BJ (cell line): ENCODE data around the gene AMOTL2. TPM values are rescaled to one million over a fixed set of nuclear protein-coding genes. Genes with fewer than 3 reads are reported as not detected.

Experiments
- CTCF ChIA-PET: fragments of 350-600 bp; formaldehyde crosslinking; extraction: SDS; loops from one replicate; lab custom pipeline; 2021; ENCODE audit warnings: antibody characterized with exemption, inconsistent platforms; lab: Yijun Ruan, JAX
- POLR2A ChIA-PET: fragments of 300-600 bp; sonication (Branson Sonifier 250); formaldehyde crosslinking; extraction: SDS; loops from one replicate; lab custom pipeline; 2021; ENCODE audit warnings: antibody characterized with exemption; lab: Charles Lee
- DNase-seq: peaks from one replicate; pipeline ENCODE4 v3.0.0-alpha.2; 2011; ENCODE audit warnings: low read depth
- H3K27me3 ChIP-seq: 2 replicates; pipeline ENCODE4 v1.6.0; 2011; ENCODE audit warnings: low read length; ENCODE audit not compliant: control insufficient read depth, insufficient read depth
- H3K36me3 ChIP-seq: 2 replicates; pipeline ENCODE4 v1.5.1; 2011; ENCODE audit warnings: low read length; ENCODE audit not compliant: control insufficient read depth, insufficient read depth
- H3K4me3 ChIP-seq: 2 replicates; pipeline ENCODE4 v1.5.1; 2011; ENCODE audit warnings: low read depth, mild to moderate bottlenecking, control low read depth, low read length
- CTCF ChIP-seq: IDR thresholded peaks from 2 replicates; pipeline ENCODE4 v1.5.1; 2011; ENCODE audit warnings: low read depth, mild to moderate bottlenecking, control low read depth, inconsistent platforms, low read length, moderate library complexity; ENCODE audit not compliant: insufficient read depth
- polyA plus RNA-seq: library from polyadenylated mRNA; depleted of rRNA; stranded (reverse); fragments of >200 nt; gene quantifications from 2 replicates; pipeline ENCODE4 v1.2.3, GENCODE V29; 2011

Gene AMOTL2
- polyA plus RNA-seq, 1 experiment = 199 TPM

DNA sequence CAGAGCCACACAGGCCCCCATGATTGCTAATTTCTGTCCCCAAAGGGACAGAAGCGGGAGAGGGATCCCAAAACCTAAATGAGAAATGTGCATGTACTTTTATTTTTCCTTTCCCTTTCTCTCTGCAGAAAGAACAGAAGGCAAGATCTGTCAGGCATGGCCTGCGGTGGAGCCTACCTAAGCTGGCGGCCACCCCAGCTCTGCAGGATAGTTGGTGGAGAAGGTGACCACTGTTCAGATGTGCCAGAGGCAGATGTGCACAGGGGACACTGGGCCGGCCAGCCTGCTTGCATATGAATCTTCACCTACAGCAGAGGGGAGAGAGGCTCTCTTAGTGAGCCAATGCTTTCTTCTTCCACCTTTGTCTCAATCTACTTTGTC lies 2.1 kb upstream of the AMOTL2 start:
- DNase-seq = no peak
- Histone ChIP-seq H3K36me3 (peaks cover 7% of the 10 kb centered on the region), H3K4me3 (no peak overlapping the region), H3K27me3 (no peaks in the 10 kb centered on the region)
- TF ChIP-seq CTCF = no peak
- CTCF ChIA-PET = interaction anchor here (0.6 to 11.6 kb wide), 4 partner anchors 9 to 66 kb away, joined by 3 to 84 read pairs (median 11); no protein-coding TSS in a partner anchor
- POLR2A ChIA-PET = interaction anchor here (0.5 kb wide), 1 partner anchor 74 kb away, joined by 6 read pairs; no protein-coding TSS in a partner anchor

- ChIA-PET POLR2A (no interaction called here), CTCF (interaction anchor here (0.6 to 11.6 kb wide), 7 partner anchors 10 to 114 kb away, joined by 3 to 84 read pairs (median 5); no protein-coding TSS in a partner anchor)
- DNase-seq = no peak
- Histone ChIP-seq H3K4me3 (no peak overlapping the region), H3K27me3 (no peaks in the 10 kb centered on the region), H3K36me3 (peaks cover 13% of the 10 kb centered on the region)
- TF ChIP-seq CTCF = no peak
Measured at GRCh38 chr3:134375582-134376384, 1.5 kb upstream of the AMOTL2 start.

DNA sequence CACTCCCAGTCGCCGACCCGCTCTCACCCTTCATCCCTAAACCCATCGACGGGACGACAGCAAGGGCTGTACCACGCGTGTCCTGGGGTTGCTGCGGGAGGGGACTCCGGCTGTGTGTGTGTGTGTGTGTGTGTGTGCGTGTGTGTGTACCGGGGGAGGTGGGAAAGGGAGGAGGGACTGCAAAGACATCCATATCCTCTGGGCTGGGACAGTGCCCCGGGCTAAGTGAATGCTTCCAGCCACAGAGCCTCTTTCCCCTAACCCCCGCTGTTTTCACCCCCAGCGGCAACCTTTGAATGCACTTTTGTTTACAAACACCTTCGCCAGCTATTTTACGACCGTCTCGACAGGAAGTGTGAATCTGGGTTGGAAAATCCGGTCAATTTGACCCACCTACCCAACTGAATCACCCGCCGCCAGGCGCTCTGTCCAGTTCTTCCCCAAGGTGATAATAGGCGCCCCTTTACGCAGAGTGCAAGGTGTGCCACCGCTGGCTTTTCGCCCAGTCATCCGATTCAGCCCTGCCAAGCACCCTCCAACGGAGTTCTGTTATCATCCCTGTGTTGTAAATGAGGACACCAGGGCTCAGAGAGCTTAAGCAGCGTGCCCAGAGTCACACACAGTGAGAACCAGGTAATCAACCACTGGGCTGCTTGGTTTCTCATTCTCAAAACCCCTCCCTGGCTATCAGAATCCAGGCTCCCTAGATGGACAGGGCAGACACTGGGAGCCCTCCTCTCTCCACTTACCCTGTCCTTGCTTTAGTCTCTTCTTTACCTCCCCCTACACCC lies 739 bp upstream of the AMOTL2 start:
- no peaks in the 10 kb centered on the region for H3K27me3 ChIP-seq
- no peak for TF ChIP-seq CTCF
- H3K36me3 ChIP-seq = peaks cover 20% of the 10 kb centered on the region
- ChIA-PET POLR2A (interaction anchor here (0.6 to 1.7 kb wide), 9 partner anchors 11 to 102 kb away, joined by 3 to 21 read pairs (median 4); no protein-coding TSS in a partner anchor), CTCF (interaction anchor here (0.7 to 11.6 kb wide), 15 partner anchors 11 to 114 kb away, joined by 3 to 84 read pairs (median 4); no protein-coding TSS in a partner anchor)
- H3K4me3 ChIP-seq = peak overlapping the region; percentile 47
- no peak for DNase-seq

DNA sequence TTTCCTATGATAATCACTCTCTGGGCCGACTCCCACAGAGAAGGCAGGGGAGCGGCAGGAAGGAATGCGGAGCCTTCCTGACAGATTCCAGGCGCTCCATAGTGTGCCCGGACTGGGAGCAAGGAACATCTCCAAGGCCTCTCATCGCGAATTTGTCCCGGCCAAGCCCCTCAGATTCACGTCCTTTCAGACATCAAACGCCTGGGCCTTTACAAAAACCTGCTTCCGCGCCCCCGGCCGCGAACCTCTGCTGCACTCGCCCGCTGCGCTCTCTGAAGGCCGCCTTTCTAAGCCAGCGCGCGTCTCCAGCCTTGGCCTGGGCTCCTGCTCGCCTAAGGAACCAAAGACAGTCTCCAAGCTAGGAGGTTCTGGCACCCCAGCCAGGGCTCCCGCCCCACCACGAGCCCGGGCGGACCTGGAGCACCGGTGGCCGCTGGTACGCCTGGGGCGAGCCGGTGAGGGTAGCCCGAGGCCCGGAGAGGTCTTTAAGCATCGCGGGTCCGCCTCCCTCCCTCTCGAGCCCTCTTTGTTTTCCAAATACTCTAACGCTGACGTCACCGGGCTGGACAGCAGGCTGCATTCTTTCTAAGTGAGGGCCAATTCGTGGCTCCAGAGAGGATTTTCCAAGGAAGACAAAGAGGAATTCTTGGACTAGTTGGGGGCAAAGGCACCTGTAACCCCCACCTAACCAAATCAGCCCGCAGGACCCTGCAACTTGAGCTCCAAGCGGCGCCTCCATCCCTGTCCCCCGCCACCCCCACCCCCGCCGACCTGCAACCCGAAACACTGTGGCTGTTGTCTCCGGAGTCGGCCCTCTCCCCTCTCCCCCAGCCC lies 759 bp downstream of the AMOTL2 start:
- peak overlapping the region; percentile 97 for H3K4me3 ChIP-seq
- no peak for TF ChIP-seq CTCF
- DNase-seq = no peak
- ChIA-PET POLR2A (interaction anchor here (0.5 to 1.7 kb wide), 10 partner anchors 9 to 110 kb away, joined by 3 to 21 read pairs (median 6); no protein-coding TSS in a partner anchor), CTCF (interaction anchor here (0.6 to 11.6 kb wide), 11 partner anchors 10 to 258 kb away, joined by 3 to 84 read pairs (median 5); no protein-coding TSS in a partner anchor)
- no peaks in the 10 kb centered on the region for H3K27me3 ChIP-seq
- peaks cover 33% of the 10 kb centered on the region for H3K36me3 ChIP-seq
